GM12892 (cell line): ENCODE results near the gene MAX.

ENCODE experiments used
- POLR2A ChIP-seq: IDR thresholded peaks from 2 replicates; pipeline ENCODE4 v1.6.1; 2011; ENCODE audit warnings: low read depth, low read length, control low read depth
- POLR2AphosphoS5 ChIP-seq: IDR thresholded peaks from 2 replicates; pipeline ENCODE4 v1.6.1; 2011; ENCODE audit warnings: low read depth, low read length, control low read depth
- TAF1 ChIP-seq: IDR thresholded peaks from 2 replicates; pipeline ENCODE4 v1.6.1; 2011; ENCODE audit warnings: low read depth, mild to moderate bottlenecking, control low read depth, low read length, borderline replicate concordance

DNA sequence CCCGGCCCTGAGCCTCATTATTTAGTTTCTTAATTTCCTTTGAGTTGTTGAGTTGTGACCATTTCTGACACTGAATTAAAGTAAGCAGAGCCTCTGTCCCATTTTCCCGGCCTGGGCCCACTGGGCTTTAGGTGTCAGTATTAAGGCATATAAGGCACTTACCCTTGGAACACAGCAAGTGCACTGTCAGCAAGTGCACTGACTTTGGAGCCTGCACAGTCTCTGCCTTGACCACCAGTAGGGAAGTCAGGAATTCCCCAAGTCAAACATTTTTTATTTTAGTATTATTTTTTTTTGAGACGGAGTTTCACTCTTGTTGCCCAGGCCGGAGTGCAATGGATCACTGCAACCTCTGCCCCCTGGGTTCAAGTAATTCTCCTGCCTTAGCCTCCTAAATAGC, 56.6 kb downstream of the MAX start:
- no peak for TF ChIP-seq TAF1
- no peak for TF ChIP-seq POLR2A
- no peak for TF ChIP-seq POLR2AphosphoS5
